HEK293 (cell line): Measurements from ENCODE around the gene SCFD2.

Source experiments
- CTCF ChIP-seq: fragments of 450-650 bp; formaldehyde crosslinking; IDR thresholded peaks from 2 replicates; pipeline ENCODE4 v1.5.1; 2016; ENCODE audit warnings: missing biosample characterization, missing genetic modification characterization
- FEZF1 ChIP-seq: fragments of 450-650 bp; formaldehyde crosslinking; IDR thresholded peaks from 2 replicates; pipeline ENCODE4 v1.5.1; 2016; ENCODE audit warnings: missing biosample characterization, missing genetic modification characterization
- PRDM10 ChIP-seq: fragments of 450-650 bp; formaldehyde crosslinking; IDR thresholded peaks from 2 replicates; pipeline ENCODE4 v1.5.1; 2016; ENCODE audit warnings: missing biosample characterization, missing genetic modification characterization
- PRDM2 ChIP-seq: fragments of 450-650 bp; formaldehyde crosslinking; IDR thresholded peaks from 2 replicates; pipeline ENCODE4 v1.5.1; 2016; ENCODE audit warnings: missing biosample characterization, missing genetic modification characterization, borderline replicate concordance
- RBAK ChIP-seq: fragments of 450-650 bp; formaldehyde crosslinking; IDR thresholded peaks from 2 replicates; pipeline ENCODE4 v1.5.1; 2016; ENCODE audit warnings: missing biosample characterization, missing genetic modification characterization
- ZFP3 ChIP-seq: fragments of 450-650 bp; formaldehyde crosslinking; IDR thresholded peaks from 2 replicates; pipeline ENCODE4 v1.5.1; 2016; ENCODE audit warnings: low read depth, missing biosample characterization, missing genetic modification characterization
- ZNF549 ChIP-seq: fragments of 450-650 bp; IDR thresholded peaks from 2 replicates; pipeline ENCODE4 v1.5.1; 2018; ENCODE audit warnings: missing biosample characterization, missing genetic modification characterization, mild to moderate bottlenecking, inconsistent platforms, moderate library complexity
- ZNF704 ChIP-seq: fragments of 450-650 bp; formaldehyde crosslinking; IDR thresholded peaks from 2 replicates; pipeline ENCODE4 v1.5.1; 2016; ENCODE audit warnings: missing biosample characterization, missing genetic modification characterization
- ZXDB ChIP-seq: fragments of 450-650 bp; formaldehyde crosslinking; IDR thresholded peaks from 2 replicates; pipeline ENCODE4 v1.5.1; 2016; ENCODE audit warnings: missing biosample characterization, missing genetic modification characterization

GRCh38 chr4:52838729-52839586 lies 526.9 kb downstream of the SCFD2 start:
- TF ChIP-seq FEZF1 (tag by site-specific recombination) = no peak
- no peak for TF ChIP-seq CTCF (tag by site-specific recombination)
- no peak for TF ChIP-seq RBAK (tag by site-specific recombination)
- TF ChIP-seq ZFP3 (tag by site-specific recombination) = no peak
- no peak for TF ChIP-seq PRDM2
- no peak for TF ChIP-seq ZXDB
- no peak for TF ChIP-seq ZNF704 (tag by site-specific recombination)
- TF ChIP-seq PRDM10 (tag by site-specific recombination) = no peak
- no peak for TF ChIP-seq ZNF549 (tag by site-specific recombination)
